Cardiac muscle cell (in vitro differentiated cells and primary cell): ENCODE measurements around the gene PID1. TPM values are rescaled to one million over a fixed set of nuclear protein-coding genes. Genes with fewer than 3 reads are reported as not detected.

Experiments used
- DNase-seq, 2 donors: peaks; one replicate each; pipeline versions ENCODE4 v3.0.0 to v3.0.0-alpha.2; 2010 to 2017; ENCODE audit warnings: low read depth in 1 of 2, low spot score in 1 of 2
- H3K27ac ChIP-seq: fragments of 200-600 bp; sonication (generic); 2 replicates; pipeline ENCODE4 v1.5.1; 2016
- H3K27me3 ChIP-seq: fragments of 200-600 bp; sonication (generic); 2 replicates; pipeline ENCODE4 v1.6.0; 2016; ENCODE audit warnings: control low read depth
- H3K36me3 ChIP-seq: fragments of 200-600 bp; sonication (generic); 2 replicates; pipeline ENCODE4 v1.5.1; 2016; ENCODE audit warnings: control low read depth
- H3K4me1 ChIP-seq: fragments of 200-600 bp; sonication (generic); 2 replicates; pipeline ENCODE4 v1.8.1; 2017; ENCODE audit warnings: low read depth, mild to moderate bottlenecking, mixed run types
- H3K4me3 ChIP-seq: fragments of 200-600 bp; sonication (generic); 2 replicates; pipeline ENCODE4 v1.5.1; 2016; ENCODE audit warnings: mild to moderate bottlenecking
- H3K9me3 ChIP-seq: fragments of 200-600 bp; sonication (generic); 2 replicates; pipeline ENCODE4 v1.5.1; 2017; ENCODE audit warnings: low read depth, mild to moderate bottlenecking, control low read depth
- polyA plus RNA-seq: library from polyadenylated mRNA; unstranded; fragments of >200 nt; fragmentation: Nextera tagmentation; extraction: Ambion mirVana; gene quantifications from 2 replicates; pipeline ENCODE4 v1.2.1, GENCODE V29; 2016
- total RNA-seq: library from RNA; depleted of rRNA; stranded (reverse); fragments of >200 nt; gene quantifications from 2 replicates; pipeline ENCODE4 v1.2.3, GENCODE V29; 2016
- TF ChIP-seq, protein P1 (sequence below): IDR thresholded peaks from 2 replicates; pipeline ENCODE4 v1.5.1; 2012; ENCODE audit warnings: low read depth, mild to moderate bottlenecking, low read length

The PID1 gene
- total and polyA plus RNA-seq, 2 experiments from 2014 or later: 0.42 to 0.43 TPM

DNA sequence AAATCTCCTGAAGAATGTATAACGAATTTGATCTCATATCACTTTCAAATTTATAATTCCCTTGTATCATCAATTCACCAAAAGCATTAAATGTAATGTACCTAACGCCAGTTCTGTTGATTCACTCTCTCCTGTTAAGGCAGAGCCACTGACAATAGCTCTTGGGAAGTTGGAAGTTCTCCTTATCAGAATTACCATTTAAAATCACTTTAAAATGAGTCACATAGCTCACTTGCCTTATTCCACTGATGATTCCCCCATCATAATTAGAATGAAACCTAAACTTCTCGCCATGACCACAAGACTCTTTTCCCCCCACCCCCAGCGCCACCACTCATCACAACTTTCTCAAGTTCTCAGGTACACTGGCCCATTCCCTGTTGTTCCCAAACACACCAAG lies 117.1 kb downstream of the PID1 start:
- Histone ChIP-seq H3K9me3 (no peaks in the 10 kb centered on the region), H3K27ac (no peak overlapping the region), H3K4me1 (no peaks in the 10 kb centered on the region), H3K27me3 (no peaks in the 10 kb centered on the region), H3K36me3 (no peaks in the 10 kb centered on the region), H3K4me3 (no peak overlapping the region)
- no peak for DNase-seq
- TF ChIP-seq, protein P1, sequence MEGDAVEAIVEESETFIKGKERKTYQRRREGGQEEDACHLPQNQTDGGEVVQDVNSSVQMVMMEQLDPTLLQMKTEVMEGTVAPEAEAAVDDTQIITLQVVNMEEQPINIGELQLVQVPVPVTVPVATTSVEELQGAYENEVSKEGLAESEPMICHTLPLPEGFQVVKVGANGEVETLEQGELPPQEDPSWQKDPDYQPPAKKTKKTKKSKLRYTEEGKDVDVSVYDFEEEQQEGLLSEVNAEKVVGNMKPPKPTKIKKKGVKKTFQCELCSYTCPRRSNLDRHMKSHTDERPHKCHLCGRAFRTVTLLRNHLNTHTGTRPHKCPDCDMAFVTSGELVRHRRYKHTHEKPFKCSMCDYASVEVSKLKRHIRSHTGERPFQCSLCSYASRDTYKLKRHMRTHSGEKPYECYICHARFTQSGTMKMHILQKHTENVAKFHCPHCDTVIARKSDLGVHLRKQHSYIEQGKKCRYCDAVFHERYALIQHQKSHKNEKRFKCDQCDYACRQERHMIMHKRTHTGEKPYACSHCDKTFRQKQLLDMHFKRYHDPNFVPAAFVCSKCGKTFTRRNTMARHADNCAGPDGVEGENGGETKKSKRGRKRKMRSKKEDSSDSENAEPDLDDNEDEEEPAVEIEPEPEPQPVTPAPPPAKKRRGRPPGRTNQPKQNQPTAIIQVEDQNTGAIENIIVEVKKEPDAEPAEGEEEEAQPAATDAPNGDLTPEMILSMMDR: no peak

DNA sequence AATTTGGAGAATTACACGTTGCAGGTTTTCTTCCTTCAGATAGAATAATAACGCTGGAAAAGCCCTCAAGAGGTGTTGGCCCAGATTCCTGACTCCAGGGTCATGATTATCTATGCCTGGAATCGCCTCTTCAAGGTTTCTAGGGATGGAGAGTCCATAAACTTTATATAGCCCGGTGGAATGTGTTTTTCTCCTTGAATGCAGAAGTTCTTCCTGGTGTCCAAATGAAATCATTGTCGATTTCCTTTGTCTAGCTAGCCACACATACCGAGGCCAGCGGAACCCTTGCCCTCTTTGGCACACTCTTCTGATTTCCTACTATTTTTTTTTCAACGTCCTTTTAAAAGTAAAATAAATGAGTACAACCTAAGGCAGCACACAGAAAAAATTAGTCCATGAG lies 117.8 kb downstream of the PID1 start:
- H3K4me1 ChIP-seq: no peaks in the 10 kb centered on the region
- no peaks in the 10 kb centered on the region for H3K9me3 ChIP-seq
- DNase-seq: no peak
- H3K36me3 ChIP-seq: no peaks in the 10 kb centered on the region
- H3K27me3 ChIP-seq: no peaks in the 10 kb centered on the region
- H3K27ac ChIP-seq: no peak overlapping the region
- no peak overlapping the region for H3K4me3 ChIP-seq
- TF ChIP-seq, protein P1: no peak

DNA sequence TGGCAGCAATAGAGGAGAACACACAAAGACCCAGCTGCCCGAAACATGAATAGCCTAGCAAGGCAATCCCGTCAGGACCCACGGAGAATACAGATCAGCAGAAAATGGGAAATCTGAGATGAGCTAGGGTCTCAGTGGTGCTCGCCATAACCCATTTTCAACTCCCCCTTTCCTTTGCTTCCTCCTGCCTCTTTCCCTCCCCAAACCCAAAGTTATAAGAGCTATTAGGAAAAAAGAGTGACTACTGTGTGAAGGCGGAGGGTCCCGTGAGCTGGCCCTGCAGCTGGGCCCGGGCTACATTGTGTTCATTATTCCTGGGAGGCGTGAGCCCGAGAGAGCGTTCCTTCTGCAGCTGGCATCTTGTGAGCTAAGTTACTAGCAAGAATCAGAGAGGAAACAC lies 118.4 kb downstream of the PID1 start:
- DNase-seq: no peak
- H3K27me3 ChIP-seq: no peaks in the 10 kb centered on the region
- no peak overlapping the region for H3K27ac ChIP-seq
- H3K4me3 ChIP-seq: no peak overlapping the region
- no peaks in the 10 kb centered on the region for H3K4me1 ChIP-seq
- no peaks in the 10 kb centered on the region for H3K9me3 ChIP-seq
- H3K36me3 ChIP-seq: no peaks in the 10 kb centered on the region
- TF ChIP-seq, protein P1: no peak

DNA sequence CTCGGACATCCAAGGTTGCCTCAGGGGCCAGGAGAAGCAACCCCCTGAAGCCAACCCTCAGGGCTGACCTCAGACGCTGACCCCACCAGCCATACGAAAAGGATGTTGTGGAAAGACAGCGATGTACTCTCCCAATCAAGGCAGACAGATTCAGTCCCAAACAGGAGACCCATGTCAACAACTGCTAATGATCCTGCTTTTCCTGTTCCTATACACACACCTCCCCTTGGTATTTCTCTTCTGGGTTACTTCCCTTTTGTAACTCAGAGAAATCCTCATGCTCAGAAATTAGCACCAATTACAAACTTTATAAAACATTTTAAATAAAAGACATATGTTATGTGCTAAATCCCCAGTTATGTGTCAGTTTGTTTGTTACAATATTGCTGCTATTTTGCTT lies 120.8 kb downstream of the PID1 start:
- Histone ChIP-seq H3K4me3 (no peak overlapping the region), H3K4me1 (no peaks in the 10 kb centered on the region), H3K27ac (no peak overlapping the region), H3K27me3 (no peaks in the 10 kb centered on the region), H3K9me3 (peaks cover 3% of the 10 kb centered on the region), H3K36me3 (no peaks in the 10 kb centered on the region)
- TF ChIP-seq, protein P1: no peak
- no peak for DNase-seq

DNA sequence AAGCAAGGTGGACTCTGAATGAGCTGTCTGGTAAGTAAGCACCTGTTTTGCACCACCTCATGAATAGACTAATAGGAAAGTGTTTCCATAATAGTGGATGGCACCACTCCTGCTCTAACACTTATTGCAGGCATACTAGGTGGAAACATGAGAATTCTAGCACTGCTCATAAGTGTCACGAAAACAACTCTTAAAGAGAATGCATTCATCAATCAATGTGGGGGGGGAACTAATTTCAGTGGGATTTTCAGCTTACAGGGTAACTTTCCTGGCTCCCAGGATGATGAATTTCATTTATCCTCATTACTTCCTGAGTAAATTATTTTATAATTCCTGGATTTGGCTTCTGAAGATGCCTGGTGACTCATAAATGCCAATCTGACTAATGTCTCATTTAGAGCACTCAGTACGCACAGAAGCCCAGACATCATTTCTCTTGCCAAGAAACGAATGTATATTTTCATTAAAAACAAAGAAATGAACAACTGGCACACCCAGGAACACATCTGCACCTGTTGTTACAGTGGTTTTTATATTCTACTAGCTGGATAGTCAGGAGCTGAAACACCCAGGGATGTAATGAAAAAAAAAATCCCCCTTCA lies 129.6 kb downstream of the PID1 start:
- H3K27ac ChIP-seq: no peak overlapping the region
- no peaks in the 10 kb centered on the region for H3K4me1 ChIP-seq
- H3K9me3 ChIP-seq: no peaks in the 10 kb centered on the region
- H3K27me3 ChIP-seq: no peaks in the 10 kb centered on the region
- DNase-seq: peak in 1 of 2 donors; percentile 38
- H3K4me3 ChIP-seq: no peak overlapping the region
- TF ChIP-seq, protein P1: no peak
- H3K36me3 ChIP-seq: no peaks in the 10 kb centered on the region
